Spleen (tissue), 11 donors: ENCODE data around the gene MUCL3. TPM values are rescaled to one million over a fixed set of nuclear protein-coding genes. Genes with fewer than 3 reads are reported as not detected.

ENCODE experiments used
- DNase-seq: peaks from one replicate; pipeline ENCODE4 v3.0.0-alpha.2; 2020
- H3K27ac ChIP-seq, 8 donors: fragments of 200-600 bp; sonication (generic) in 7 of 8; 1 replicate in 4 of 8; 2 replicates in 4 of 8; pipeline versions ENCODE4 v1.5.0 to v1.8.0; 2016 to 2021; ENCODE audit warnings: inconsistent platforms in 4 of 8, mild to moderate bottlenecking in 4 of 8, moderate library complexity in 1 of 8
- H3K27me3 ChIP-seq, 7 donors: fragments of 200-600 bp; sonication (generic) in 6 of 7; replicated peaks in 1 of 7; 1 replicate in 4 of 7; 2 replicates in 3 of 7; pipeline versions ENCODE4 v1.5.0 to v1.8.0; 2016 to 2021; ENCODE audit warnings: inconsistent platforms in 3 of 7, mild to moderate bottlenecking in 1 of 7
- H3K36me3 ChIP-seq, 6 donors: fragments of 200-600 bp; sonication (generic) in 5 of 6; 1 replicate in 4 of 6; 2 replicates in 2 of 6; pipeline versions ENCODE4 v1.5.0 to v1.8.0; 2016 to 2021; ENCODE audit warnings: inconsistent platforms in 2 of 6
- H3K4me1 ChIP-seq, 6 donors: fragments of 200-600 bp; sonication (generic) in 5 of 6; 1 replicate in 3 of 6; 2 replicates in 3 of 6; pipeline versions ENCODE4 v1.5.0 to v1.8.0; 2016 to 2021; ENCODE audit warnings: inconsistent platforms in 3 of 6
- H3K4me3 ChIP-seq, 8 donors: fragments of 200-600 bp; sonication (generic) in 7 of 8; 1 replicate in 4 of 8; 2 replicates in 4 of 8; pipeline versions ENCODE4 v1.5.0 to v1.8.0; 2016 to 2021; ENCODE audit warnings: inconsistent platforms in 4 of 8, mild to moderate bottlenecking in 4 of 8, moderate library complexity in 2 of 8
- H3K9me3 ChIP-seq, 8 donors: fragments of 200-600 bp; sonication (generic) in 7 of 8; 1 replicate in 4 of 8; 2 replicates in 4 of 8; pipeline versions ENCODE4 v1.5.0 to v1.8.0; 2016 to 2021; ENCODE audit warnings: inconsistent platforms in 4 of 8
- CTCF ChIP-seq, 11 experiments: fragments of 200-600 bp in 7 of 11; fragments of 450-650 bp in 4 of 11; sonication (generic) in 4 of 11; IDR thresholded peaks in 8 of 11; conservative IDR thresholded peaks in 3 of 11; 1 replicate in 7 of 11; 2 replicates in 4 of 11; pipeline versions ENCODE4 v1.4.0 to v1.8.0; 2016 to 2021; ENCODE audit warnings: antibody characterized with exemption in 11 of 11, inconsistent platforms in 4 of 11, mild to moderate bottlenecking in 1 of 11
- POLR2A ChIP-seq, 3 donors: fragments of 450-650 bp; IDR thresholded peaks; one replicate each; pipeline ENCODE4 v1.5.1; 2017; ENCODE audit warnings: antibody characterized with exemption in 3 of 3, mild to moderate bottlenecking in 1 of 3
- POLR2AphosphoS5 ChIP-seq, 3 donors: sonication (generic); formaldehyde crosslinking; IDR thresholded peaks; one replicate each; pipeline ENCODE4 v1.5.1; 2017; ENCODE audit warnings: antibody characterized with exemption in 3 of 3
- WGBS, 5 donors: extraction: QIAGEN DNeasy Blood & Tissue Kit in 3 of 5; methylation state at CpG; one replicate each; pipeline versions ENCODE4 v1.1.5 to v1.1.7; 2013 to 2018; 5-methylcytosine and 5-hydroxymethylcytosine counted together
- intact Hi-C: fragments of 100-400 bp; cut with DNase I; formaldehyde crosslinking; loops from one replicate; pipeline ENCODE4 v1.15.0; 2023; ENCODE audit warnings: low total_unique reads
- polyA plus RNA-seq, 3 donors: library from polyadenylated mRNA; stranded (reverse); fragments of 200-250 nt; gene quantifications; one replicate each; pipeline ENCODE4 v1.2.1, GENCODE V29; 2013
- total RNA-seq, 7 donors: library from RNA; depleted of rRNA in 3 of 7; stranded (reverse); fragments of >200 nt in 3 of 7; fragmentation: NEBNext Ultra II Directional in 4 of 7; extraction: Animal tissue kit (Norgen Biotek cat#: 25700) in 4 of 7; gene quantifications; one replicate each; pipeline versions ENCODE4 v1.1.0 to v1.2.1, GENCODE V29; 2016 to 2021
- donor health status: healthy with polysubstance abuse.
- donor health status: DM: no; HTN: no; CAD: no; lungs with moderate emphysema.
- donor health status: DM: no; HTN: no; CAD: no.
- donor health status: Bipolar disorder and iron deficiency.
- donor health status: healthy.
- donor health status: DM: no; HTN: no; CAD: no.
- donor health status: DM: yes; HTN: yes; CAD: no.

Gene MUCL3
- total and polyA plus RNA-seq, 10 donors: 0.03 TPM; not detected in 9

GRCh38 chr6:30895343-30895742 is 45.4 kb upstream of the MUCL3 start:
- Histone ChIP-seq H3K4me3 (no peak overlapping the region), H3K4me1 (no peaks in the 10 kb centered on the region), H3K27ac (no peak overlapping the region), H3K27me3 (no peaks in the 10 kb centered on the region), H3K36me3 (peaks cover 0 to 92% (median 38%) of the 10 kb centered on the region in 6 donors), H3K9me3 (no peaks in the 10 kb centered on the region)
- intact Hi-C loops: no loop called here
- no peak for TF ChIP-seq POLR2A (IDR thresholded peaks at IDR 0.05)
- no peak for TF ChIP-seq POLR2AphosphoS5 (IDR thresholded peaks at IDR 0.05)
- TF ChIP-seq CTCF (IDR thresholded peaks at IDR 0.05 in 8 of 11, conservative IDR thresholded peaks at IDR 0.05 in 3 of 11): no peak
- DNase-seq: peak; percentile 34
- 78 to 87% (median 83%) methylated on average over 10 of the region's 10 CpGs for WGBS, 5 donors

- no peaks in the 10 kb centered on the region for H3K27me3 ChIP-seq
- TF ChIP-seq POLR2A (IDR thresholded peaks at IDR 0.05) (no peak), POLR2AphosphoS5 (IDR thresholded peaks at IDR 0.05) (no peak), CTCF (IDR thresholded peaks at IDR 0.05 in 8 of 11, conservative IDR thresholded peaks at IDR 0.05 in 3 of 11) (no peak)
- no peak overlapping the region for H3K4me3 ChIP-seq
- H3K27ac ChIP-seq: no peak overlapping the region
- intact Hi-C loops: no loop called here
- H3K36me3 ChIP-seq: peaks cover 0 to 83% (median 35%) of the 10 kb centered on the region in 6 donors
- H3K4me1 ChIP-seq: no peaks in the 10 kb centered on the region
- peak; percentile 45 for DNase-seq
- H3K9me3 ChIP-seq: no peaks in the 10 kb centered on the region
- 85 to 96% (median 92%) methylated on average over 13 of the region's 13 CpGs for WGBS, 5 donors
Observed at GRCh38 chr6:30896541-30896940, 44.2 kb upstream of the MUCL3 start.

- Histone ChIP-seq H3K36me3 (peaks cover 0 to 72% (median 34%) of the 10 kb centered on the region in 6 donors), H3K4me1 (peaks cover 0 to 10% (median 3%) of the 10 kb centered on the region in 6 donors), H3K4me3 (no peak overlapping the region), H3K9me3 (no peaks in the 10 kb centered on the region), H3K27ac (no peak overlapping the region), H3K27me3 (no peaks in the 10 kb centered on the region)
- TF ChIP-seq POLR2A (IDR thresholded peaks at IDR 0.05) (no peak), POLR2AphosphoS5 (IDR thresholded peaks at IDR 0.05) (no peak), CTCF (IDR thresholded peaks at IDR 0.05 in 8 of 11, conservative IDR thresholded peaks at IDR 0.05 in 3 of 11) (no peak)
- DNase-seq: peak; percentile 62
- WGBS, 5 donors: 83 to 95% (median 89%) methylated on average over 11 to 16 of the region's 16 CpGs
- intact Hi-C loops: no loop called here
Observed at GRCh38 chr6:30897882-30898281, 42.9 kb upstream of the MUCL3 start.

- H3K27ac ChIP-seq: no peak overlapping the region
- H3K36me3 ChIP-seq: peaks cover 0 to 63% (median 27%) of the 10 kb centered on the region in 6 donors
- peaks cover 0 to 20% (median 4%) of the 10 kb centered on the region in 6 donors for H3K4me1 ChIP-seq
- DNase-seq: no peak
- intact Hi-C loops: no loop called here
- WGBS, 5 donors: 82 to 89% (median 87%) methylated on average over 23 of the region's 23 CpGs
- TF ChIP-seq POLR2AphosphoS5 (IDR thresholded peaks at IDR 0.05) (no peak), CTCF (IDR thresholded peaks at IDR 0.05 in 8 of 11, conservative IDR thresholded peaks at IDR 0.05 in 3 of 11) (no peak), POLR2A (IDR thresholded peaks at IDR 0.05) (no peak)
- H3K4me3 ChIP-seq: no peak overlapping the region
- no peaks in the 10 kb centered on the region for H3K27me3 ChIP-seq
- H3K9me3 ChIP-seq: no peaks in the 10 kb centered on the region
Observed at GRCh38 chr6:30898750-30899360, 41.9 kb upstream of the MUCL3 start.
